A673 (cell line): Measurements from ENCODE around the gene PRAME.

Source experiments
- CTCF ChIP-seq: fragments of 300-800, 200-600 bp; sonication (generic); conservative IDR thresholded peaks from 2 replicates; pipeline ENCODE4 v1.5.1; 2017; ENCODE audit warnings: low read depth, mild to moderate bottlenecking, antibody characterized with exemption, low read length, moderate library complexity, mixed read lengths
- EZH2 ChIP-seq: fragments of 200-600 bp; sonication (generic); IDR thresholded peaks from 2 replicates; pipeline ENCODE4 v1.6.1; 2017; ENCODE audit warnings: borderline replicate concordance, low read depth, mild to moderate bottlenecking, mixed read lengths, antibody characterized with exemption, low read length; ENCODE audit not compliant: poor library complexity, severe bottlenecking

- TF ChIP-seq CTCF (peak; percentile 97), EZH2 (no peak)
These were observed at the start of gene PRAME for GRCh38 chr22:22558972-22559603.
